ENCODE data around the gene PDCD1.

PDCD1 gene

GRCh38 chr2:241900251-241901017 lies 41.7 kb upstream of the PDCD1 start:
- Mint-ChIP-seq H3K27ac (no peak overlapping the region), H3K27me3 (peaks cover 15% of the 10 kb centered on the region), H3K36me3 (peaks cover 2% of the 10 kb centered on the region), H3K4me3 (no peak overlapping the region), H3K9me3 (peaks cover 3% of the 10 kb centered on the region), H3K4me1 (peaks cover 2% of the 10 kb centered on the region)
- no peak for DNase-seq
- CTCF ChIA-PET = no interaction called here

GRCh38 chr2:241898463-241899270 lies 40.0 kb upstream of the PDCD1 start:
- DNase-seq = no peak
- H3K27ac Mint-ChIP-seq = no peak overlapping the region
- peaks cover 2% of the 10 kb centered on the region for H3K36me3 Mint-ChIP-seq
- H3K27me3 Mint-ChIP-seq = peaks cover 15% of the 10 kb centered on the region
- CTCF ChIA-PET = no interaction called here
- H3K4me3 Mint-ChIP-seq = no peak overlapping the region
- H3K9me3 Mint-ChIP-seq = peaks cover 3% of the 10 kb centered on the region
- H3K4me1 Mint-ChIP-seq = peaks cover 2% of the 10 kb centered on the region

- Mint-ChIP-seq H3K4me1 (peaks cover 2% of the 10 kb centered on the region), H3K9me3 (peaks cover 3% of the 10 kb centered on the region), H3K4me3 (no peak overlapping the region), H3K36me3 (peaks cover 2% of the 10 kb centered on the region), H3K27me3 (peaks cover 15% of the 10 kb centered on the region), H3K27ac (peak overlapping the region; percentile 38)
- DNase-seq = no peak
- CTCF ChIA-PET = no interaction called here
Observed at GRCh38 chr2:241897231-241897916, 38.7 kb upstream of the PDCD1 start.

- peaks cover 11% of the 10 kb centered on the region for H3K27me3 Mint-ChIP-seq
- H3K36me3 Mint-ChIP-seq = peaks cover 2% of the 10 kb centered on the region
- no peak overlapping the region for H3K4me3 Mint-ChIP-seq
- peaks cover 2% of the 10 kb centered on the region for H3K4me1 Mint-ChIP-seq
- no peak for DNase-seq
- CTCF ChIA-PET = no interaction called here
- H3K27ac Mint-ChIP-seq = no peak overlapping the region
- peaks cover 3% of the 10 kb centered on the region for H3K9me3 Mint-ChIP-seq
Observed at GRCh38 chr2:241896746-241897201, 38.1 kb upstream of the PDCD1 start.

GRCh38 chr2:241895712-241896641 lies 37.3 kb upstream of the PDCD1 start:
- Mint-ChIP-seq H3K9me3 (peaks cover 3% of the 10 kb centered on the region), H3K36me3 (peaks cover 2% of the 10 kb centered on the region), H3K27ac (peak overlapping the region; percentile 65), H3K4me3 (no peak overlapping the region), H3K27me3 (peaks cover 3% of the 10 kb centered on the region), H3K4me1 (no peaks in the 10 kb centered on the region)
- DNase-seq = no peak
- CTCF ChIA-PET = no interaction called here

- no peaks in the 10 kb centered on the region for H3K4me1 Mint-ChIP-seq
- no peak overlapping the region for H3K27ac Mint-ChIP-seq
- H3K4me3 Mint-ChIP-seq = no peak overlapping the region
- CTCF ChIA-PET = no interaction called here
- peaks cover 3% of the 10 kb centered on the region for H3K9me3 Mint-ChIP-seq
- H3K27me3 Mint-ChIP-seq = no peaks in the 10 kb centered on the region
- H3K36me3 Mint-ChIP-seq = peaks cover 2% of the 10 kb centered on the region
- DNase-seq = no peak
Observed at GRCh38 chr2:241895427-241895711, 36.7 kb upstream of the PDCD1 start.

- H3K9me3 Mint-ChIP-seq = peaks cover 3% of the 10 kb centered on the region
Observed at GRCh38 chr2:241894681-241895426, 36.2 kb upstream of the PDCD1 start.

GRCh38 chr2:241894056-241894641 lies 35.5 kb upstream of the PDCD1 start:
- no peak overlapping the region for H3K4me3 Mint-ChIP-seq
- H3K27me3 Mint-ChIP-seq = no peaks in the 10 kb centered on the region
- DNase-seq = no peak
- peaks cover 5% of the 10 kb centered on the region for H3K9me3 Mint-ChIP-seq
- H3K36me3 Mint-ChIP-seq = peaks cover 12% of the 10 kb centered on the region
- H3K4me1 Mint-ChIP-seq = peaks cover 3% of the 10 kb centered on the region
- no peak overlapping the region for H3K27ac Mint-ChIP-seq
- CTCF ChIA-PET = no interaction called here

More at GRCh38 chr2:241894681-241895426, 36.2 kb upstream of the PDCD1 start:
- Mint-ChIP-seq H3K4me3 (no peak overlapping the region), H3K27ac (no peak overlapping the region), H3K4me1 (no peaks in the 10 kb centered on the region), H3K27me3 (no peaks in the 10 kb centered on the region), H3K36me3 (peaks cover 5% of the 10 kb centered on the region)
- CTCF ChIA-PET = no interaction called here
- DNase-seq = no peak

GRCh38 chr2:241893265-241893664 lies 34.6 kb upstream of the PDCD1 start:
- Mint-ChIP-seq H3K27me3 (no peaks in the 10 kb centered on the region), H3K27ac (no peak overlapping the region)
- CTCF ChIA-PET = no interaction called here

GRCh38 chr2:241892299-241893137 lies 33.8 kb upstream of the PDCD1 start:
- Mint-ChIP-seq H3K27ac (no peak overlapping the region), H3K9me3 (peaks cover 9% of the 10 kb centered on the region)
- CTCF ChIA-PET = no interaction called here

More at GRCh38 chr2:241893265-241893664, 34.6 kb upstream of the PDCD1 start:
- Mint-ChIP-seq H3K36me3 (peaks cover 15% of the 10 kb centered on the region), H3K4me1 (peaks cover 7% of the 10 kb centered on the region), H3K9me3 (peaks cover 7% of the 10 kb centered on the region), H3K4me3 (no peak overlapping the region)
- DNase-seq = no peak

GRCh38 chr2:241891988-241892298 lies 33.2 kb upstream of the PDCD1 start:
- H3K9me3 Mint-ChIP-seq = peaks cover 9% of the 10 kb centered on the region
- DNase-seq = peak; percentile 5
- no peak overlapping the region for H3K27ac Mint-ChIP-seq
- peaks cover 15% of the 10 kb centered on the region for H3K4me1 Mint-ChIP-seq
- H3K36me3 Mint-ChIP-seq = peaks cover 24% of the 10 kb centered on the region
- no peak overlapping the region for H3K4me3 Mint-ChIP-seq
- H3K27me3 Mint-ChIP-seq = no peaks in the 10 kb centered on the region
- CTCF ChIA-PET = no interaction called here

More at GRCh38 chr2:241892299-241893137, 33.8 kb upstream of the PDCD1 start:
- Mint-ChIP-seq H3K4me3 (no peak overlapping the region), H3K4me1 (peaks cover 12% of the 10 kb centered on the region), H3K36me3 (peaks cover 19% of the 10 kb centered on the region), H3K27me3 (no peaks in the 10 kb centered on the region)
- peak; percentile 12 for DNase-seq

- H3K4me3 Mint-ChIP-seq = no peak overlapping the region
- H3K4me1 Mint-ChIP-seq = peaks cover 15% of the 10 kb centered on the region
Observed at GRCh38 chr2:241891315-241891987, 32.8 kb upstream of the PDCD1 start.

More at GRCh38 chr2:241891315-241891987, 32.8 kb upstream of the PDCD1 start:
- peaks cover 25% of the 10 kb centered on the region for H3K36me3 Mint-ChIP-seq
- CTCF ChIA-PET = no interaction called here
- DNase-seq = no peak
- H3K27ac Mint-ChIP-seq = no peak overlapping the region
- peaks cover 9% of the 10 kb centered on the region for H3K9me3 Mint-ChIP-seq
- no peaks in the 10 kb centered on the region for H3K27me3 Mint-ChIP-seq

All from activated naive CD4-positive, alpha-beta T cell treated with anti-CD3 and anti-CD28 coated beads, Interleukin-2, amount 10 ng/mL, durations not matched to agents 7 days and 5 days (primary cell).